GM18505 (cell line): ENCODE results near the gene TIMP2.

Experiments
- ATAC-seq: cut with Tn5 transposase; IDR thresholded peaks from one replicate; pipeline ENCODE4 v1.9.1; 2021; ENCODE audit not compliant: unreplicated experiment
- POLR2A ChIP-seq: IDR thresholded peaks from 4 replicates; pipeline ENCODE4 v1.6.1; 2011; ENCODE audit warnings: borderline replicate concordance; ENCODE audit not compliant: insufficient read depth, insufficient read length; ENCODE audit errors: extremely low read depth

Gene TIMP2

GRCh38 chr17:78862073-78863023, 62.8 kb downstream of the TIMP2 start:
- no peak for TF ChIP-seq POLR2A
- ATAC-seq = no peak

DNA sequence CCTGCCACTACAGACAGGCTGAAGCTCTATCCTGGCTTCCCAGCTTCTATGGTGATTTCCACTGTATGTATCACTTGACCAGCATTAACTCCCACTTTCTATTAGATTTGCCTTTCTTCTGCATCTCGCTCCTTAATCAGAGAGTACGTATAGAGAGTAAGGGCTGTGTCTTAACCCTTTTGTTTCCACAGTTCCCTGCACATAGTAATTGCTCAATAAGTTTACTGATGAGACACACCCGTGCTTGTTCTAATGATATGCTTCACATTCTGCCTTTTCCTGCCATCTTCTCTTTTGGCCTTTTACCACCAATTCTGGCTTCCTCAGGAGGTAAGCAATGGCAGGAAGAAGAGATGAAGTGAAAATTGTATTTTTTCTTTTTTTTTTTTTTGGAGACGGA, 64.0 kb downstream of the TIMP2 start:
- no peak for ATAC-seq
- no peak for TF ChIP-seq POLR2A

GRCh38 chr17:78859051-78859450, 66.1 kb downstream of the TIMP2 start:
- no peak for ATAC-seq
- TF ChIP-seq POLR2A = no peak

DNA sequence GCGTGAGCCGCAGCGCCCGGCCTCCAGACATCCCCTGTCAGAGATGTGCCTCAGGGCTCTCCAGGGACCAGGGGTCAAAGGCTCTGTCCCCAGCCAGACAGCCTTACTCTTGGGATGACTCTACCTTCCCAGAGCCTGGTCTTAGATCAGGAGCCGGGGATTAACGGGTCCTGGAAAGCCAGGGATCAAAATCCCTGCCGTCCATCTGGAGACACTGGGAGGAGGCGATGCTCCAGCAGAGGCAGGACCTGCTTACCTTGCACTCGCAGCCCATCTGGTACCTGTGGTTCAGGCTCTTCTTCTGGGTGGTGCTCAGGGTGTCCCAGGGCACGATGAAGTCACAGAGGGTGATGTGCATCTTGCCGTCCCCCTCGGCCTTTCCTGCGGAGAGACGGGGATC, 67.9 kb downstream of the TIMP2 start:
- TF ChIP-seq POLR2A = no peak
- ATAC-seq = no peak

- no peak for TF ChIP-seq POLR2A
- no peak for ATAC-seq
These were observed 69.5 kb downstream of the TIMP2 start for GRCh38 chr17:78855561-78856165.

- no peak for ATAC-seq
- TF ChIP-seq POLR2A = no peak
These were observed 70.7 kb downstream of the TIMP2 start for GRCh38 chr17:78854508-78854907.

DNA sequence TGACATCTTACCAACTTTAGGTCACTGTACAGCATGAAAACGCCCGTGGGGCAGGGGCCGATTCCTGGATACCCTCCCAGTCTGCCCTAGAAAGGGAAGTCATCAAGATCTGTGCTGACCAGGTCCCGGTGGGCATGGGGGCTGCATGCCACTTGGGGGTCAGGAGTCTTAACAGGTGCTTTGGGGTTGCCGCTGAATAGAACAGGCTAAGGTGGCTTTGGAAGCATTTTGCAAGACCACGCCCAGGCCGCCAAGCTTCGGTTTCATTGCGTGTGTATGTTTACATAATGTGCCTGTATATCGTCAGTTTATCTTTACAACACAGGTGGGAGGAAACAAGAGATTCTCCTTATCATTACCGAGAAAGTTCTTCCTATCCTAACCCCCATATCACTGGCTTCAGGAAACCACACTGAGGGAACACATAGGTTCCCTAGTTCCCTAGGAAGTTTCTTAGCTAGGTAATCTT, 71.2 kb downstream of the TIMP2 start:
- TF ChIP-seq POLR2A = no peak
- no peak for ATAC-seq

DNA sequence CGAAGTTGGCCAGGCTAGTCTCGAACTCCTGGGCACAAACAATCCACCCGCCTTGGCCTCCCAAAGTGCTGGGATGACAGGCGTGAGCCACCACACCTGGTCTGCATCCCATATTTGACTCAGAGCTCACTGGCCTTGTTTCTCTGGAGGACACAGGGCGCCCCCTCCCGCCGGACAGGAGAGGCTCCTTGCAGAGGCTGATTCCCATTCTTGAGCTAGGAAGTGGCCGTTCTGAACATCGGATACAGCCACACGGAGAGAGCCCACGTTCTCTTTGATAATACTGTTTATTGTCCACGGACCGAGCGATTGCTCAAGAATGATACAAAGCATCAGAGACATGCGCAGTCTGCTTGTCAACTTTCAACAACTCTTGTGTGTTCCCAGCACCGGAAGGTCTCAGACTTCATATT, 72.5 kb downstream of the TIMP2 start:
- ATAC-seq = no peak
- no peak for TF ChIP-seq POLR2A

DNA sequence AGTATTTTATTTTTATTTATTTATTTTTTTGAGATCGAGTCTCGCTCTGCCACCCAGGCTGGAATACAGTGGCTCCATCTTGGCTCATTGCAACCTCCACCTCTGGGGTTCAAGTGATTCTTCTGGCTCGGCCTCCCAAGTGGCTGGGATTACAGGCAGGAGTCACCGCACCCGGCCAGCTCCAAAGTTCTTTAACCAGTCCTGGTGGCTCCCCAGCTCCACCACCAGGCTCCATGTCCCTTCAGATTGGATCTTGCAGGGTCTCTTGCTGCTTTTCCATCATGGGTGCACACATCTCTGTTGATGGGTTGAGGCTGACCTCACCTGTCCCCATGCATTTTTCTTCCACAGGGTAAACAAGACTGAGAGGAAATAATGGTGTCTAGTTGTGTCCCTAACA, 76.2 kb downstream of the TIMP2 start:
- no peak for ATAC-seq
- no peak for TF ChIP-seq POLR2A

DNA sequence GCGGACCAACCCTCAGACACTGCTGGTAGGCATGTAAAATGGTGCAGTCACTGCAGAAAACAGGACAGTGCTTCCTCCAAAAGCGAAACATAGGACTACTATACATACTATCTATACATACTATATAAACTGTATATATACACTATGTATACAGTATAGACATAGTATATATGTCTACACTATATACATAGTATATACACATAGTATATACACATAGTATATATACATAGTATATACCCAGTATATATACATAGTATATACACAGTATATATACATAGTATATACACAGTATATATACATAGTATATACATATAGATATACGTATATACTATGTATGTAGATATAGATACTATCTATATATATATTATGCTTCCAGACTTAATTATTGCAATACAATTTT, 78.1 kb downstream of the TIMP2 start:
- ATAC-seq = no peak
- no peak for TF ChIP-seq POLR2A

- no peak for ATAC-seq
- TF ChIP-seq POLR2A = no peak
These were observed 80.7 kb downstream of the TIMP2 start for GRCh38 chr17:78844301-78845005.

DNA sequence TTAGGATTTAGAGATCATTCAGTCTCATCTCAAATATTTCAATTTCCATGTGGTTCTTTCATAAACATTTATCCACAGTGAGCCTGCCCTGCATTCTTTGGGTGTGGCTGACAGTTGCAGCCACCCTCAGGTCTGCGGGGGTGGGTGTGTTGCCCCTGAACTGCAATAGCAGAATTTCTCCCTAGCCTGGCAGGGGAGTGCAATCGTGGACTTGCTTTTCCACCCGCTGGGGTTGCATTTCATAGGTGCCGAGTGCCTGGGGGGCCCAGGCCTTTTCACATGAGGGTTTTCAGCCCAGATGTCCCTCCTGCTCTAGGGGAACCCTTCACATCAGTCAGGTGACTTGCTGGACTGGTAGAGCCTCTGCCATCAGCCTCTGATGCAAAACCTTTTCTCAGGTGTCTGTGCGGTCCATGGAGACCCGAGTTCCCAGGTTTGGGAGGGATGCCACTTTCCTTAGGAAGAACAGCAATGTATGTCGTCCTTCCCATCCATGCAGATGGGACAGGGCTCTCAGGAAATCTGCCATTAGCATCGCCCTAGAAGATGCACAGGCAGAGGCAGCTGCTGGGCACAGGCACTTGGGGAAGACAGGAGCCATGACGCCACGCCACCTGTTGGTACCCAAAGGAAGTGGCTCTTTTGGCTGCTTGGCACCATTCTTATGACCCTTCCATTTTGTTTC, 82.2 kb downstream of the TIMP2 start:
- ATAC-seq = no peak
- no peak for TF ChIP-seq POLR2A
